Measurements from ENCODE around the gene INO80E.

DNA sequence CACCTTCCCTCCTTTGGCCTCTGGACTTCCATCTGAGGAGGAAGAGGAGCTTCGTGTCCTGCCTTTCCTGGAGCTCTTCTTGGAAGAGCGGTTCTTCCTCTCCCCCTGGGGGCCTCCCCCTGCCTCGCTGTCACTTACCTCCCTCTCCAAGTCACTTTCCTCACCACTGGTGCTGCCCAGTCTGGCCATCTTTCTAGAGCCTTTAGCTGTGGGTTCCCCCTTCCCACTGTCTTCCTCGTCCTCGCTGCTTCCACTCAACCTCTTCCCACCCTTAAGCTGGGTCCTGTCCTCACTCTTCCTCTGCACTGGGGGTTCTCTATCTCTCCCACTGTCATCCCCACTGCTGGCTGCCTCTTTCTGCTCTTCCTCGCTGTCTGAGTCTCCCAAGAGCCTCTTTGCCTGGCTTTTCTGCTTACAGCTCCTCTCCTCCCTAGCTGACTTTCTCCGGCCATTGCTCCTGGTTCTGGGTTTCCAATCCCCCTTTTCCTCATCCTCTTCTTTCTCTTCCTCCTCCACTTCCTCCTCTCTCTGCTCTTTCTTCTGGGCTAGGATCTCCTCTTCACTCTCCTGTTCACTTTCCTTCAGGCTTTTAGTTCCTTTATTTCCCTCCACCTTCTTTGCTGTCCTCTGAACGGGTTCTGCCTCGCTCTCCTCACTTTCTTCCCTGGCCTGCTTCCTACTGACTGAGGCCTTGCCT is 2.0 kb upstream of the INO80E start:
- TF ChIP-seq, protein P1, sequence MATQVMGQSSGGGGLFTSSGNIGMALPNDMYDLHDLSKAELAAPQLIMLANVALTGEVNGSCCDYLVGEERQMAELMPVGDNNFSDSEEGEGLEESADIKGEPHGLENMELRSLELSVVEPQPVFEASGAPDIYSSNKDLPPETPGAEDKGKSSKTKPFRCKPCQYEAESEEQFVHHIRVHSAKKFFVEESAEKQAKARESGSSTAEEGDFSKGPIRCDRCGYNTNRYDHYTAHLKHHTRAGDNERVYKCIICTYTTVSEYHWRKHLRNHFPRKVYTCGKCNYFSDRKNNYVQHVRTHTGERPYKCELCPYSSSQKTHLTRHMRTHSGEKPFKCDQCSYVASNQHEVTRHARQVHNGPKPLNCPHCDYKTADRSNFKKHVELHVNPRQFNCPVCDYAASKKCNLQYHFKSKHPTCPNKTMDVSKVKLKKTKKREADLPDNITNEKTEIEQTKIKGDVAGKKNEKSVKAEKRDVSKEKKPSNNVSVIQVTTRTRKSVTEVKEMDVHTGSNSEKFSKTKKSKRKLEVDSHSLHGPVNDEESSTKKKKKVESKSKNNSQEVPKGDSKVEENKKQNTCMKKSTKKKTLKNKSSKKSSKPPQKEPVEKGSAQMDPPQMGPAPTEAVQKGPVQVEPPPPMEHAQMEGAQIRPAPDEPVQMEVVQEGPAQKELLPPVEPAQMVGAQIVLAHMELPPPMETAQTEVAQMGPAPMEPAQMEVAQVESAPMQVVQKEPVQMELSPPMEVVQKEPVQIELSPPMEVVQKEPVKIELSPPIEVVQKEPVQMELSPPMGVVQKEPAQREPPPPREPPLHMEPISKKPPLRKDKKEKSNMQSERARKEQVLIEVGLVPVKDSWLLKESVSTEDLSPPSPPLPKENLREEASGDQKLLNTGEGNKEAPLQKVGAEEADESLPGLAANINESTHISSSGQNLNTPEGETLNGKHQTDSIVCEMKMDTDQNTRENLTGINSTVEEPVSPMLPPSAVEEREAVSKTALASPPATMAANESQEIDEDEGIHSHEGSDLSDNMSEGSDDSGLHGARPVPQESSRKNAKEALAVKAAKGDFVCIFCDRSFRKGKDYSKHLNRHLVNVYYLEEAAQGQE (IDR thresholded peaks at IDR 0.05) = no peak
- TF ChIP-seq, protein P2, sequence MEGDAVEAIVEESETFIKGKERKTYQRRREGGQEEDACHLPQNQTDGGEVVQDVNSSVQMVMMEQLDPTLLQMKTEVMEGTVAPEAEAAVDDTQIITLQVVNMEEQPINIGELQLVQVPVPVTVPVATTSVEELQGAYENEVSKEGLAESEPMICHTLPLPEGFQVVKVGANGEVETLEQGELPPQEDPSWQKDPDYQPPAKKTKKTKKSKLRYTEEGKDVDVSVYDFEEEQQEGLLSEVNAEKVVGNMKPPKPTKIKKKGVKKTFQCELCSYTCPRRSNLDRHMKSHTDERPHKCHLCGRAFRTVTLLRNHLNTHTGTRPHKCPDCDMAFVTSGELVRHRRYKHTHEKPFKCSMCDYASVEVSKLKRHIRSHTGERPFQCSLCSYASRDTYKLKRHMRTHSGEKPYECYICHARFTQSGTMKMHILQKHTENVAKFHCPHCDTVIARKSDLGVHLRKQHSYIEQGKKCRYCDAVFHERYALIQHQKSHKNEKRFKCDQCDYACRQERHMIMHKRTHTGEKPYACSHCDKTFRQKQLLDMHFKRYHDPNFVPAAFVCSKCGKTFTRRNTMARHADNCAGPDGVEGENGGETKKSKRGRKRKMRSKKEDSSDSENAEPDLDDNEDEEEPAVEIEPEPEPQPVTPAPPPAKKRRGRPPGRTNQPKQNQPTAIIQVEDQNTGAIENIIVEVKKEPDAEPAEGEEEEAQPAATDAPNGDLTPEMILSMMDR (IDR thresholded peaks at IDR 0.05) = no peak
- no peak for TF ChIP-seq CHD4 (IDR thresholded peaks at IDR 0.05; ENCODE audit: borderline replicate concordance)
- TF ChIP-seq JUN (IDR thresholded peaks at IDR 0.05) = no peak
- TF ChIP-seq, protein P3, sequence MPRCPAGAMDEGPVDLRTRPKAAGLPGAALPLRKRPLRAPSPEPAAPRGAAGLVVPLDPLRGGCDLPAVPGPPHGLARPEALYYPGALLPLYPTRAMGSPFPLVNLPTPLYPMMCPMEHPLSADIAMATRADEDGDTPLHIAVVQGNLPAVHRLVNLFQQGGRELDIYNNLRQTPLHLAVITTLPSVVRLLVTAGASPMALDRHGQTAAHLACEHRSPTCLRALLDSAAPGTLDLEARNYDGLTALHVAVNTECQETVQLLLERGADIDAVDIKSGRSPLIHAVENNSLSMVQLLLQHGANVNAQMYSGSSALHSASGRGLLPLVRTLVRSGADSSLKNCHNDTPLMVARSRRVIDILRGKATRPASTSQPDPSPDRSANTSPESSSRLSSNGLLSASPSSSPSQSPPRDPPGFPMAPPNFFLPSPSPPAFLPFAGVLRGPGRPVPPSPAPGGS (IDR thresholded peaks at IDR 0.05) = no peak
- TF ChIP-seq ESRRA (IDR thresholded peaks at IDR 0.05; ENCODE audit: borderline replicate concordance, low read length) = no peak
- TF ChIP-seq RNF2 (IDR thresholded peaks at IDR 0.05; ENCODE audit: borderline replicate concordance, low read depth) = no peak
- TF ChIP-seq CEBPB (IDR thresholded peaks at IDR 0.05) = no peak
- no peak for TF ChIP-seq MAFK (IDR thresholded peaks at IDR 0.05; ENCODE audit: partially characterized antibody)
- no peak for TF ChIP-seq POLR2A (IDR thresholded peaks at IDR 0.05; ENCODE audit: low read length)
- TF ChIP-seq EP300 (IDR thresholded peaks at IDR 0.05) = no peak
- TF ChIP-seq, protein P4, sequence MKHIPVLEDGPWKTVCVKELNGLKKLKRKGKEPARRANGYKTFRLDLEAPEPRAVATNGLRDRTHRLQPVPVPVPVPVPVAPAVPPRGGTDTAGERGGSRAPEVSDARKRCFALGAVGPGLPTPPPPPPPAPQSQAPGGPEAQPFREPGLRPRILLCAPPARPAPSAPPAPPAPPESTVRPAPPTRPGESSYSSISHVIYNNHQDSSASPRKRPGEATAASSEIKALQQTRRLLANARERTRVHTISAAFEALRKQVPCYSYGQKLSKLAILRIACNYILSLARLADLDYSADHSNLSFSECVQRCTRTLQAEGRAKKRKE (CRISPR knock-in tag; IDR thresholded peaks at IDR 0.05; ENCODE audit: low read depth) = no peak
- no peak for TF ChIP-seq BHLHE40 (IDR thresholded peaks at IDR 0.05; ENCODE audit: low read depth, low read length)
- TF ChIP-seq SREBF2 (IDR thresholded peaks at IDR 0.05) = no peak

Data from A549 (cell line).